D341Med (cell line): ENCODE results near the gene NGFR.

Source experiments
- DNase-seq: peaks from one replicate; pipeline ENCODE4 v3.0.0; 2012; ENCODE audit warnings: low spot score

The NGFR gene

DNA sequence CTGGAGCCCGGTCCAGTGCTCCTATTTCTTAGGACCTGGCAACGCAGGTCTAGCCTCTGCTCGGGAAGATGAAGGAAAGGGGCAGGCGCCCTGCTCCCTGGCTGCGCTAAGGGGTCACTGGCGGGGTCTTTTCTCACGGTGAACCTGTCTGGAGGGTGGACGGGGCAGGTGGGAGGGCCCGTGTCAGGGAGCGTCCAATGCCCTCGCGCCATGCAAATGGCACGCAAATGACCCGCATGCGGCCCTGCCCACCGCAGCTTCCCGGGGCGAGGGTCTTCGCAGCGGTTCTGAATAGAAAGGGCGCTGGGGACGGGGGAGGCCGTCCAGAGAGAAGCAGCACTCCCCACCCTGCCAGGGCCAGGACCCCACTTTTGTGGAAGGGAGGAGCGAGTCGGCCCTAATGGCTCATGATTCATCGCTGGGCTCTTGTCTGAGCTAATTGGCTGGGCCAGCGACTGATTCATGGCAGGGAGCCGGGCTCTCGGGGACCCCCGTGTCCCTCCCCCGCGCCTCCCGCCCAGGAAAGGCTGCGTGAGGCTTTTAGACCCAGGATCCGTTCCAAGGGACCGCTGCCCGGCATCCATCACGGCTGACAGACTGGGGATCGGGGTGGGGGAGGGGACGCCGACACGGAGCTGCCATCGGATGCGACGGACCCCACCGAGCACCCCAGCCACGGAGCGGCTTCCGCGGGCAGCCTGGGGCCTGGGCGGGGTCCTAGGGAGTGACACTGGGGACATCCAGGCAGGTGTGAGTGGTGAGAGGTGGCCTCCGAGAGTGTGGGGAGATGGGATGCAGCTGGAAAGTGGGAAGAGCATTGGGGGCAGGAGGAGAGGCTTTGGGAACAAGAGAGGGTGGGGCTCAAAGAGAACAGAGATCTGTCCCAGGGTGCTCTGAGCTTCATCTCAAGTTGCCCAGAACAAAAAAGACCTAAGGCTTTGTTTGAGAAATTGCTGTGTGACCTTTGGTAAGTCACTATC lies 25.0 kb upstream of the NGFR start:
- no peak for DNase-seq

DNA sequence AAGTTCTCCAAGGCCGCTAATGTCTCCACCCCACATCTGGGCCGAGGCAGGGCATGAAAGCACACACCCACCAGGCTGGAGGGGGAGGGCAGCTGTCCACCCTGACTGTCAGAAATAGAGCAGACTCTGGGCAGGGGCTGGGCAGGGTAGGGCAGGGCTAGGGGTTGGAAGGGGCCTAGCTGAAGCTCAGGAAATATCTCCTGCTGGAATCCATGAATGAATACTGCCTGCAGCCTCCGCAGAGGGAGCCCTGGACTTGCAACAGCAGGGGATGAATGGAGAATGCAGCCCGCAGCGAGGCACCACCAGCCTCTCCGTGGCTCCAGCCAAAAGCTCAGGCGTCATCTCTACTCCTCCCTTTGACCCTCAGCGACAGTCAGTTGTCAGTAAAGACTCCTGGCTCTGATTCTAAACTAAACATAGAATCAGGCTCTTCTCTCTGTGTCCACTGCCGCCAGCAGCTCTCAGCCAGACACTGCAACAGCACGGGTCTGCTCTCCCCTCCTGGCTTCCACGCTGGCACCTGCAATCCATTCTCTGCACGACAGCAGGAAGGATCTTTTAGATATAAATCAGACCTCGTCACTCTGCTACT lies 23.9 kb upstream of the NGFR start:
- DNase-seq: peak; percentile 61

DNA sequence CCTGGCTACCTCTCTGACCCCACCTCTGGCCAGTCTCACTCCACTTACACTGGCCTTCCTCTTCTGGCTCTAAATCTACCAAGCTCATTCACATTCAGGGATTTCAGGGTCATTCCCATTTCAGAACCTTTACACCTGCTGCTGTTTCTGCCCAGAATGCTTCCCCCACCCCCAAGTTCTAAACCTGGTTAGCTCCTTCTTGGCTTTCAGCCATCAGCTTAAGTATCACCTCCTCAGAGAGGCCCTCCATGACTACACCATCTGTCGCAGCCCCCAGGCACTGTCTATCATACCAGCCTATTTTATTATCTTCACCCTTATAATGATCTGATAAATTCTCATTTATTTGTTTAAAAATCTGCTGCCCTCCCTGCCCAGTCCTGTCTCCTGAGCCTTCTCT lies 23.3 kb upstream of the NGFR start:
- no peak for DNase-seq

DNA sequence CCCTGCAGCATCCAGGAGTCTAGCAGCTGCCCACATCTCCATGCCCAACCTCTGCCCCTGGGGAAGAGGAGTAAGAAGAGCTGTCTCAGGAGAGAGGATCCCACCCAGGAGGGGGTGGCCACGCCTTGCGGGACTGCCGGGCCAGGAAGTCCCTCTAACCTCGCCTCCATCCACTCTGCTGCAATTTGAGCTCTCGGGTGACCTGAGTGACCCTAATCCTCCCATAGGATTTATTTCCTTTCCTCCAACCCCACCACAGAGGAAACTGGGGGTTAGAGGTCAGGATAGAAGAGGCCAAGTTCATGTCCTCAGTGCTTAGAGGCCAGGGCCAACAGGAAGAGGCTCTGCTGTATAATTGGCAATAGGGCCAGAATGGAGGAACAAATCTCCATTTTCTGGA lies 22.6 kb upstream of the NGFR start:
- no peak for DNase-seq

DNA sequence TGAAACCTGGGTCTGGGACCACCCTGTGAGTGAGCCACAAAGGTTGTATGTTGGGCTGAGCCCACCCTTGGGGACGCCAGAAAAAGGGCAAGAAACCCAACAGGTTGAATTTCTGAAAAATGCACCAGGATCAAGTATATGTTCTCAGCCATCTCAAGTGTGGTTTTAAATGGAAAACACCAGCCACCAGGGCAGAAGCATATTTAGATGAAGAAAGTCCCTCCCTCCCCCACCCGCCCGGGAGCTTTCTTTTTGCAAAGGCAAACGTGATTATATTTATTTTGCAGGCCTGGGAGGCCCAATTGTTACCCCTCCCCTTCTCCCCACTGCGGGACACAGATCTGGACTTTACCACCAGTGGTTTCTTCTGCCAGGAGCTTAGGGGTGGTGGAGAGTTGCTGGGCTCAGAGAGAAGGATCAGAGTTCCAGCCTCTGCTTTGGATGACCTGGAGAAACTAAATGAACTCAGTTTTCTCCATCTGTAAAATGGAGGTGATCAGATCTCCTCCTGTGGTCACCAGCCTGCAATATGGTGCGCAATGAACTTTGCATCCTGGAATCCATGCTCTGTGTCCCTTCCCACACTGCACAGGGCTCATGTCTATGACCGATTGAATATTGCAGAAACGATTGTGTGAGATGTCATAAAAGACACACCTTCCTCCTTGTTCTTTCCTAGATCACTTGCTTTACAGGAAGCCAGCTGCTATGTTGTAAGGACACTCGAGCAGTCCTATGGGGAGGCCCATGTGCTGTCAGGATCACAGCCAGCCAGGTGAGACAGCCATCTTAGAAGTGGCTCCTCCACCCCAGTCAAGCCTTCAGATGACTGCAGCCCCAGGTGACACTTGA lies 21.0 kb upstream of the NGFR start:
- DNase-seq: no peak

DNA sequence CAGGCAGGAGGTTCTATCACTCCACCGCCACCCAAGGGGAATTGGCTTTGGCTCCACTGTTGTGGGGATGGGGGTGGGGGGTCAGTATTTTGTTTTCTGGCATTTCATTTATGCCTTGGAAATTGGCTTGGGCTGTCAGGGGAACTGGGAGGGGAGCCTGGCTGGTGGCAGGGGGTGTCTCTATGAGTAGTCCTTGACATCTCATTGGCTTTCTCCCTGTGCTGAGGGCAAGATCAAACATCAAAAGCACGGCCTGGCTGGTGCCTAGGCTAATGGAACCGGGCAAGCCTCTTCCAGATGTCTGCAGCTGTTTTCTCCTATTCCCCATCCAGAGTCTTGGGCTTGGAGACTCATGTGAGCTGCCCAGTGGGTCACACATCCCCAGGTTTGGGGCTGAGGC lies 17.4 kb upstream of the NGFR start:
- DNase-seq: no peak

DNA sequence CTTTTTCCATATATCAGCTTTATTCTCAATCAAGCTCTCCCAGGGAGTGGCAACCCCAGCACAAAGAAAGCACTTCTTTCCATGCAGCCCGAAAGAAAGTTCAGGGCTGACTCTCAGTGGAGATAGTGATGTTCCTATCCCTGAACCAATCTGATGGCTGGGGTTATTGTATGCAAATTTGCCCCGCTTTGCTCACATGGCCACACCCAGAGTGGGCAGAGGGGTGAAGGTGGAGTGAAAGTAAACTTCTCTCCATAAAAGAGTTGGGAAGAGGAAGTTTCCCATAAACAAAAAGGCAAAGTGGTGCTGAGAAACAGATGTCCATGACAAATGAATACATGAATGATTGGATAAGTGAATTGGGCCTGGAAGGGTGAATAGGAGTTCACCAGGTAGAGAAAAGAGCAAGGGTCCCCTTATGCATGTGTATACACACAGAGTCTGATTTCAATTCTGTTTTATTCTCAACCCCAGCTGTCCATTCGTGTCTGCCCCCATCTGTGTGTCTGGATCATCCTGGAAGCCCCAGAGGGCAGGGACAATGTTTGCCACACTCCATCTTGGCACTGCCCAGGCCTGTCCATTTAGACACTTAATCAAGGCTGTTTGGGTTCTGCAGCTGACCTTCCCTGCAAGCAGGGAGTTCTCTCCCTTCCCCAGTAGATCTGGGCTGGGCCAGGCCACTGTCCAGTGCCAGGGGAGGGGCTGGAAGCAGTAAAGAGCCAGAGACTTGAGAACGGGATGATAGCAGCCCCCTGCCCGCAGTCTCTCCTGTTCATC lies 14.1 kb upstream of the NGFR start:
- DNase-seq: no peak

DNA sequence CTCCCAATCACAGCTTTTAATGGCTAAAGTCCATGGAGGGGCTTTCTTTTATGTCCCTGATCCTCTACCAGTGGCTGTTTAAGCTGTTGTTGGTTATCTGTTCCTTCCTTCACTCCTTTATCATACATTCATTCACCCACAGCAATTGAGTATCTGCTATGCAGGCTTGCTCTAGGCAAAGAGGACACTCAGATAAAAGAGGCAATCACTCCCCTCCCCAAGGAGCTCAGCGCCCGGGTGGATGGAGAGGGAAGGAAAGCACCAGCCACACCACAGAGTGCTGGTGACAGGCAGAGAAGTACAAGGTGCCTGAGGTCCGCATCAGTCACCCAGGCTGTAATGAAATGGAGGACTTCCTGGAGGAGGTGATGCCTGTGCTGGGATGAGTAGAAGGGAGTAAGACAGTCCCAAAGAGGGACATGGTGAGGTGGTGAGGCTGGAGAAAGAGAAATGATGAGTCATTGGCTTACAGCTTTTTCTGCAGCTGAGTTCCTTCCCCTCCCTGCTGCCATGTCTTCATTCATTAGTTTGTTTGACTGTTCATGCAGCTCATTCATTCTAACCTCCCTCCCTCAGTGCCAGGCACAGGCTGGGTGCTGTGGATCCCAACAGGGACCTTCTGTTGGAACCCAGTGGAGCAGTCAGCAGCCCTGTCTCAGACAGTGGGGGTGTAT lies 12.8 kb upstream of the NGFR start:
- no peak for DNase-seq

DNA sequence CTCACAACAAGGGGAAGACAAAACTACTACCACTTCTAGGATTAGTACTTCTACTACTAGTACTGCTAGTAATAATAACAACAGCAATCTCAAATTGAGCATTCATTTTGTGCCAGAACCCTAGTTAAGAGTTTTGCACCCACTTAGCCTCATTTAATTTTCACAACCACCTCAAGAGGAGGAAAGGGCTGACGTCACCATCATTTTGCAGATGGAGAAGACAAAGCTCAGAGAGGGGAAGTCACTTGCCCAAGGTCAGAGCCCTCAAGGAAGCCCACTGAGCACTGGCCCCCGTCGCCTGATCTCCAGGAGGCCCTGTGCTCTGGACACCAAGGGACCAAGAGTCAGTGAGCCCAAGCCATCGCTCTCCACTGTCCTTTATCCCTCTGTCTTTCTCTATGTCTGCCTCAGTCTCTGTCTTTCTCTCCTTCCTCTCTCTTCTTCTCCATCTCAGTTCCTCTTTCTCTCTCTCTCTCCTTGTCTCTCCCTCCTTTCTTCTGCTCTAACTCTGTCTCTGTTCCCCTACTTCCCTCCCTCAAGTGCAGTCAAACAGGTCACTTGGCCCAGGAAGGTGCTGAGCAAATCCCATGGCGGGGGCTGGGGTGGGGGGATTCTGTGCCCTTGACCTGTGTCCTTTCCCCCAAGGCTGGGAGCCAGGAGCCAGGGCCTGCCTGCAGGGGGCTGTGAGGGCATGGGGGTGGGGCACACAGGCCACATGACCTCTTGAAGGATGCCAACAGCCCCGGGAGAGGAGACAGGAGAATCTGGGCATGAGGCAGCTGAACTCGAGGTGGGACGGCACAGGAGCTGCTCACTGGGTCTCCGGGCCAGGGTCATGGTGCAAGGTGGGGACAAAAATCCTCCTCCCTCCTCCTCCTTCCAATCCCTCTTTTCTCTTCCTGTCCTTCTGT lies 11.2 kb upstream of the NGFR start:
- no peak for DNase-seq

DNA sequence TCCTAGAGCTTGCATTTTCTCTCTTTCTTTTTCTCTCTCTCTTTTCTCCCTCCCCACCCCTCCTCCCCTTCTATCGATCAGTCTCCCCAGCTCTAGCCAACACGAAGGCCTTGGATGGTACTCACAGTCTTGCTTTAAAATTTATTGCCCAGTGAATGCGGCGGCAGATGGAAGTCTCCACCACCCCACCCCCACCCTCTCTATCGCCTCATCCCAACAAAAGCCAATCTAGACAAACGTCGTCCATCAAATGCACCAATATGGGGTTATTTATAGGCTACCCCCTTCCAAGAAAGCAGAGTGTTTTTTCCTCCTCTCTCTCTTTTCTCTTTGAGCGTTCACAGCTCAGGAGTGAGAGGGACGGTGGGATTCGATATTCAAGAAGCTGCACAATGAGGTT lies 10.5 kb upstream of the NGFR start:
- DNase-seq: no peak

DNA sequence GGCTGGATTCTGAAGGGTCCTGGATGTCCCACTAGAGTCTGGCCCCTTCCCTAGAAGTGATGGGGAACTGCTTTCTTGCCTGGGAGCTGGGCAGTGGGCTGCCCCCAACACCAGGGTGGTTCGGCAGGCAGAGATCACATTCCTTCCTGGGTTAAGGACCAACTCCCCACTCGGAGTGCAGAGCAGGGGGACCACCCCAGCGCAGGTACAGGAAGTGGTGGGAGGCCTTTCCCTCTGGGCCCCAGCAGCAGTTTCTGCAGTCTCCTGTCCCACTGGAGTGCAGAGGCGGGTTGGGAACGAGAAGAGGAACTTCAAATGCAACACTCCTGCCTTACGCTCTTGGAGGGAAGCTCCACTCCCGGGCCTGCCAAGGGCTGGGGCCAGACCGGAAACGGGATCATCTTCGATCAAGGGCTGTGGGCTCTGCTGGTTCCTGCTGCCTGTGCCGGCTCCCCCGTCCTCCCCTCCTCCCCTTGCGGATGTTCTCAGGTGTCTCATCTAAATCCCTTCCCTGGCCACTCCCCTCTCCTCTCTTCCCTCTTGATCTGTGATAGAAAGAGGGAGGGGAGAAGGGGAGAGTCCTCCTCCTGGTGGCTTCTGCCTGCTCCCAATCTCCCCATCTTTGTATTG lies 9.0 kb upstream of the NGFR start:
- no peak for DNase-seq

DNA sequence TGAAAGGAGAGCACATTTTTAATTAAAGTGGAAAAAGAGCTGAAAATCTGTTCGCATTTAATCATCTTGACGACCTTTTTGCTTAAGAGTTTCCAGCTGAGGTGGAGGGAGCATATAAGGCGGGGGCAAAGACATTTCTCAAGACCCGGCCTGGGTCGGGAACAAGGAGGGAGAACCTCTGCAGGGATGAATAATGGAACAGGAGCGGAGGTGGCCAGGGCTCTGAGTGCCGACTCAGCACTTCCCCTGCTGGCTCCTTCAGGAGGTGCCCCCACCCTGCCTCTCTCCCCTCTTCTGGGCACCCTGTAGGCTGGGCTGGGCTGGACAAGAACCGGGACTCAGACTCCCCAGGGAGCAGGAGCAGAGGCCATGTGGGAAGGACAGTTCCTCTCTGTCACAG lies 7.9 kb upstream of the NGFR start:
- no peak for DNase-seq

DNA sequence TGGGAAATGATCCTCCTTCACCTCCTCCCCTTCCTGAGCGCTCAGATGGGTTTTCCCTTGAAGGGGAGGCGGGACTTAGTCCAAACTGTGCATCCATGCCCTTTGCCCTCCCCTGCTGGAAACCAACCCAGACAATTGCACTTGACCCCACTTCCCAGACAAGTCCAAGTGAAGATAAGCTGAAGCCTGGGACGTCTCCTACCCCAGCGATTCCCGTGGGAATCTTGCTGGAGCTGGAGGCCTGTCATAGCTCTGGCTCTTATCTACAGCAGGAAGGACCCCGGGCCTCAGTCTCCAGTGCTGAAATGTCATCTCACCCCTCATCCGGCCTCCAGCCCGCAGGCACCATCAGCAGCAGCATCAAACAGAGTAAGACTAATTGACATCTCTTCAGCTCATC lies 6.5 kb upstream of the NGFR start:
- no peak for DNase-seq

DNA sequence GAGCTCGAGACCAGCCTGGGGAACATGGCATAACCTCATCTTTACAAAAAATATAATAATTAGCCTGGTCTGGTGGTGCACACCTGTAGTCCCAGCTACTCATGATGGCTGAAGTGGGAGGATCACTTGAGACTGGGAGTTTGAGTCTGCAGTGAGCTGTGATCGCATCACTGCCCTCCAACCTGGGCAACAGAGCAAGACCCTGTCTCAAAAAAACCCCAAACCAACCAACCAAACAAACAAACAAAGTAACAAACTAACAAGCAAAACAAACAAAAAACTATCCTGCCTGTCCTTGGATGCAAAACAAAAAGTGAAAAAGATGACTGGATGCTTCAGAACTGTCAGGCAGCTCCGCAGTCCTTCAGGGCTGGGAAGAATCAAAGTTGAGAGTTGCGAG lies 5.7 kb upstream of the NGFR start:
- DNase-seq: no peak

DNA sequence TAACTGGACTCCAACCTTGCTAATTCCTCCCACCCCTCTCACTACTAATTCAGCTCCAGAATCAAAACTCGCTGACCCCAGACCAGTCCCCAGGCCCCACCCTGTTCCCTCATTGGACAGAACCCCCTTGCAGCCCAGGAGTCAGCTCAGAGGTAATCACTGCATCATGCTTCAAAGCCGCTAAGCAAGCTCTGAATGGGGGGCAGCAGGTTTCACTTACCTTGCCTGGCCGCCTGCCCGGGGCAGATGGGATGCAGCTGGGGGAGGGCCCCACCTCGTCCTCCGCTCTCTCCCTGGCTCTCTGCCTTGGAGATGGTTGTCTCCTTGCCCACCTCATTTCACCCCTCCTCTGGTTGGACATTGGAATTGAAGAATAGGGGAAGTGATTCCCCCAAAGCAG lies 4.8 kb upstream of the NGFR start:
- DNase-seq: no peak

DNA sequence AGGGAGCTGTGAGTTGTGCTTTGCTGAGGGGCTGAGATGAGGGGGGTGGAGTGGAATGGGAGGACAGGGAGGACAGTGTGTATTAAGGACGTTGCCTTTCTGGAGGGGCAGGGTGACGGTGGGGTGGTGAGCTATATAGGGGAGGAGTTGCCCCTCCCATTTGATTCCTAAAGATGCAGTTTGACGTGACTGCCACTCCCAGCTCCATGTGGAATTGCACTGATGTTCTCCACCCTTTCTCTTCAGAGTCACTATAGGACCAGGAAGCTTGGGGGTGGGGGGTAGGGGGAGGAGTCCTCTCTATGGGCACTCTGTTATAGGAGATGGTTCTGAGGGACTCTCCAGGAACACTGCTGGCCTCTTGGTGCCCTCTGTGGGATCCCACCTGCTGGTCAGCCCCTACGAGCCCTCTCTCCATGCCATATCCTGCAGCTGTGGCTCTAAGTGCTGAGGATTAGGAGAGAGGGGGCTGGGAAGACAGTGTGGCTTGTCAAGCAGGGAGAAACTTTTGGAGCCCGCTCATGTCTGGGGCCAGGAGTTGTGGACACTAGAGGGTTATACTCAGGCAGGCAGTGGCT lies 3.8 kb upstream of the NGFR start:
- no peak for DNase-seq

DNA sequence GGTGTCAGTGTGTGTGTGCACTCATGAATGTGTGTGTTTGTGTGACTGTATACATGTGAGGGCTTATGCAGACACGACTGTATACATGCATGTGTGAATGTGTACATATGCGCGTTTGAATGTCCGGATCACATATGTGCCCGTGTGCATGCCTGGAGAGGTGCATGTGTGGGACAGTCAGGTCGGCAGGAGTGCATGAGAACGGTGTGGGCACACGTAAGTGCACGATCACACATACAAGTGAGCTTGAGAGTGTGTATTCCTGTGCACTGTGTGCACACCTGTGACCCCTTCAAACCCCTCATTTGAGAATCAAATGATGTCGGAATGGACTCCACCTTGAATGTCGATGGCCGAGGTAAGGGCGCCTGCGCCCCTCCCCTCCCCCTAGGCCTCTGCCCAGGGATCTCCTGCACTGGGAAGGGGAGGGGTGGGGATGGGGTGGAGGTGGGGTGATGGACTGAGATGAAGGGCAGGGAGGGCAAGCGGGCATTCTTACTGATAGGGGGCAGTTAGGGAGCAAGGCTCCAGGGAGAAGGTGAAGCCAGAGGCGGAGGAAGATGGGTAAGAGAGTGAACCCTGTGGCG lies 601 bp upstream of the NGFR start:
- no peak for DNase-seq

DNA sequence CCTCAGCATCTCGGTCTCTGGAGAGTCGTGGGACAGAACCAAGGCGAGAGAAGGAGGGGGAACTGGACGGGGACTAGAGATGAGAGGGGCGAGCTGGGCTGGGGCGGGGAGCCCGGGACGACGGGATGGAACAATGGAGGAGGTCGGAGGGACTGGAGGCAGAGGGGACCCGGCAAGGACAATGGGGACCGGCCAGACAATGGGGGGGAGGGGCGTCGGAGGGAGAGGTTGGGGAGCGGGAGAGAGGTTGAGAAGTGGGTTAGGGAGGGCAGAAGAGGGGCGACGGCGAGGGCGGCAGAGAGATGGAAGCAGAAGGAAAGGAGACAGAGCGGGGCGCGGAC lies 719 bp downstream of the NGFR start:
- DNase-seq: no peak

DNA sequence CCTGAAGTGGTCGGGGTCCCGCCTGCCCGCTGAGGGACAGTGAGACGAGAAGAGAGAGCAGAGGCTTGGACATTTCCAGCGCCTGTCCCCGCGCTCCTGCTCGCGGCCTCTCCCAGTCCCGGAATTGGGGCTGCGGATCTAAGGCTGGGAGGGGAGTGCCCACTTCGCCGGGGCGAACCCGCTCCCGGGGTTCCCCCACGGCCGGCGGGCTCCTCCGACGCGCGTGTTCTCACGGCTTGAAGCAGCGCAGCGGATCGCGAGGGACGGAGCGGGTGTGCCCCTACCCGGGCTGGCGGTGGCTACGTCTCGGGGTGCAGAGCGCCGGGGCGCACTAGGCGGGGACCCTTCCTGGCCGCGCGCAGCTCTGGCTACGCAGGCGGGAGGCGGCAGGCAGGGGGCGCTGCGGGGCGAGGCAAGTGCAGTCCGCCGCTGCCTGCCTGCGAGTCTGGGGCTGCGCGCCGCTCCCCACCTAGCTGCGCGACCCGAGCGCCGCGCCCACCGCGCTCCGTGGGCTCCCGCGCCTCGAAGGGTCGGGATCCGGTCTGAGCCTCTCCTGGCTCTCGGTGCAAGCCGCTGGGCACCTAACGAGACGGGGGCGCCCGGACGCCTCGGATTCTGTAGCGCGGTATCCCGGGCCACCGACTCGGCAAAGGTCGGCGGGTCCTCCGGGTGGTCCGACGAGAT lies 1.2 kb downstream of the NGFR start:
- peak; percentile 97 for DNase-seq
